Neural progenitor cell (in vitro differentiated cells): ENCODE results near the gene SYMPK.

ENCODE experiments used
- EZH2 ChIP-seq: fragments of 200-600 bp; sonication (generic); IDR thresholded peaks from 2 replicates; pipeline ENCODE4 v1.6.1; 2017; ENCODE audit warnings: antibody characterized with exemption, mild to moderate bottlenecking, moderate library complexity
- EZH2phosphoT487 ChIP-seq: fragments of 200-600 bp; sonication (generic); IDR thresholded peaks from 2 replicates; pipeline ENCODE4 v1.6.1; 2017; ENCODE audit warnings: antibody characterized with exemption
- TF ChIP-seq, protein P1 (sequence below): fragments of 200-600 bp; sonication (generic); IDR thresholded peaks from 2 replicates; pipeline ENCODE4 v1.5.1; 2017; ENCODE audit warnings: antibody characterized with exemption, mild to moderate bottlenecking

DNA sequence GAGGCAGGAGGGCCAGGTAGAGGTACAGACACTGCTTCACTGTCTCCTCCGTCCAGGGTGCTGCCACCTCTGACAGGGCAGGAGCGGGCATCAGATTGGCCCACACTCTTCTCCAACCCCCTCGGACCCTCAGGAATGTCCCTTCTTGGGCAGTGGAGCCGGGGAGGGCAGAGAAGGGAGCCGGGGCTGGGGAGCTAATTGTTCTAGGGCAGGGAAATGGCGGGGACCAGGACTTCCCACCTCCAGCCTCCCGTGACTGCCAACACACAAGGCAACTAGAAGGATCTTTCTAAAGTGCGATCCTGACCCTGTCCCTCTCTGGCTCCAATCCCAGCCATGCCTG, 37.7 kb downstream of the SYMPK start:
- TF ChIP-seq, protein P1, sequence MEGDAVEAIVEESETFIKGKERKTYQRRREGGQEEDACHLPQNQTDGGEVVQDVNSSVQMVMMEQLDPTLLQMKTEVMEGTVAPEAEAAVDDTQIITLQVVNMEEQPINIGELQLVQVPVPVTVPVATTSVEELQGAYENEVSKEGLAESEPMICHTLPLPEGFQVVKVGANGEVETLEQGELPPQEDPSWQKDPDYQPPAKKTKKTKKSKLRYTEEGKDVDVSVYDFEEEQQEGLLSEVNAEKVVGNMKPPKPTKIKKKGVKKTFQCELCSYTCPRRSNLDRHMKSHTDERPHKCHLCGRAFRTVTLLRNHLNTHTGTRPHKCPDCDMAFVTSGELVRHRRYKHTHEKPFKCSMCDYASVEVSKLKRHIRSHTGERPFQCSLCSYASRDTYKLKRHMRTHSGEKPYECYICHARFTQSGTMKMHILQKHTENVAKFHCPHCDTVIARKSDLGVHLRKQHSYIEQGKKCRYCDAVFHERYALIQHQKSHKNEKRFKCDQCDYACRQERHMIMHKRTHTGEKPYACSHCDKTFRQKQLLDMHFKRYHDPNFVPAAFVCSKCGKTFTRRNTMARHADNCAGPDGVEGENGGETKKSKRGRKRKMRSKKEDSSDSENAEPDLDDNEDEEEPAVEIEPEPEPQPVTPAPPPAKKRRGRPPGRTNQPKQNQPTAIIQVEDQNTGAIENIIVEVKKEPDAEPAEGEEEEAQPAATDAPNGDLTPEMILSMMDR = no peak
- no peak for TF ChIP-seq EZH2
- TF ChIP-seq EZH2phosphoT487 = no peak
